Hepatocyte (in vitro differentiated cells): ENCODE results near the gene PDGFA. TPM values are rescaled to one million over a fixed set of nuclear protein-coding genes. Genes with fewer than 3 reads are reported as not detected.

ENCODE experiments used
- DNase-seq: peaks from one replicate; pipeline ENCODE4 v3.0.0-alpha.2; 2016; ENCODE audit warnings: low spot score
- H2AFZ ChIP-seq: fragments of 200-600 bp; sonication (generic); 2 replicates; pipeline ENCODE4 v1.6.0; 2016; ENCODE audit warnings: antibody characterized with exemption, mild to moderate bottlenecking
- H3K27ac ChIP-seq: fragments of 200-600 bp; sonication (generic); 2 replicates; pipeline ENCODE4 v1.5.1; 2016; ENCODE audit warnings: mild to moderate bottlenecking
- H3K27me3 ChIP-seq: fragments of 200-600 bp; sonication (generic); 2 replicates; pipeline ENCODE4 v1.6.1; 2016
- H3K36me3 ChIP-seq: fragments of 200-600 bp; sonication (generic); replicated peaks from 2 replicates; pipeline ENCODE4 v1.5.1; 2016; ENCODE audit warnings: low read depth; ENCODE audit not compliant: insufficient read depth
- H3K4me1 ChIP-seq: fragments of 200-600 bp; sonication (generic); 2 replicates; pipeline ENCODE4 v1.5.1; 2016; ENCODE audit warnings: mild to moderate bottlenecking, moderate library complexity; ENCODE audit not compliant: insufficient read depth
- H3K4me2 ChIP-seq: fragments of 200-600 bp; sonication (generic); 2 replicates; pipeline ENCODE4 v1.6.0; 2016
- H3K4me3 ChIP-seq: fragments of 200-600 bp; sonication (generic); 2 replicates; pipeline ENCODE4 v1.5.1; 2016; ENCODE audit warnings: mild to moderate bottlenecking
- H3K79me2 ChIP-seq: fragments of 200-600 bp; sonication (generic); 2 replicates; pipeline ENCODE4 v1.6.0; 2017; ENCODE audit warnings: mild to moderate bottlenecking
- H3K9me2 ChIP-seq: fragments of 200-600 bp; sonication (generic); replicated peaks from 2 replicates; pipeline ENCODE4 v1.6.0; 2017; ENCODE audit warnings: mild to moderate bottlenecking; ENCODE audit not compliant: insufficient read depth
- H3K9me3 ChIP-seq: fragments of 200-600 bp; sonication (generic); 2 replicates; pipeline ENCODE4 v1.5.1; 2016; ENCODE audit warnings: low read depth, mild to moderate bottlenecking
- H4K20me1 ChIP-seq: fragments of 200-600 bp; sonication (generic); 2 replicates; pipeline ENCODE4 v1.6.0; 2016; ENCODE audit warnings: mild to moderate bottlenecking; ENCODE audit not compliant: insufficient read depth, poor library complexity, severe bottlenecking
- CTCF ChIP-seq: fragments of 200-600 bp; sonication (generic); IDR thresholded peaks from 2 replicates; pipeline ENCODE4 v1.5.1; 2016; ENCODE audit warnings: antibody characterized with exemption, mild to moderate bottlenecking; ENCODE audit not compliant: poor library complexity
- EZH2 ChIP-seq: fragments of 200-600 bp; sonication (generic); IDR thresholded peaks from 2 replicates; pipeline ENCODE4 v1.6.1; 2016; ENCODE audit warnings: antibody characterized with exemption, mild to moderate bottlenecking, borderline replicate concordance
- EZH2phosphoT487 ChIP-seq: fragments of 200-600 bp; sonication (generic); IDR thresholded peaks from one replicate; pipeline ENCODE4 v1.6.1; 2018; ENCODE audit warnings: antibody characterized with exemption, mild to moderate bottlenecking, low read depth, moderate library complexity; ENCODE audit not compliant: unreplicated experiment, severe bottlenecking
- WGBS: methylation state at CpG from one replicate; pipeline ENCODE4 v1.1.6; 2016; ENCODE audit warnings: low lambda C conversion rate; ENCODE audit errors: missing lambda C conversion rate; 5-methylcytosine and 5-hydroxymethylcytosine counted together
- polyA plus RNA-seq: library from polyadenylated mRNA; unstranded; fragments of >200 nt; fragmentation: Nextera tagmentation; extraction: Ambion mirVana; gene quantifications from 2 replicates; pipeline ENCODE4 v1.2.1, GENCODE V29; 2016
- total RNA-seq: library from RNA; depleted of rRNA; stranded (reverse); fragments of >200 nt; gene quantifications from 2 replicates; pipeline ENCODE4 v1.2.3, GENCODE V29; 2014

PDGFA gene
- total and polyA plus RNA-seq, 2 experiments from 2014 or later = 30.7 to 63.1 TPM

GRCh38 chr7:562789-563628 is 43.4 kb upstream of the PDGFA start:
- Histone ChIP-seq H3K9me3 (no peaks in the 10 kb centered on the region), H3K79me2 (no peaks in the 10 kb centered on the region), H3K27me3 (no peaks in the 10 kb centered on the region), H3K9me2 (no peaks in the 10 kb centered on the region), H2AFZ (no peak overlapping the region), H3K36me3 (no peaks in the 10 kb centered on the region), H3K4me1 (no peaks in the 10 kb centered on the region), H4K20me1 (no peaks in the 10 kb centered on the region), H3K4me2 (no peak overlapping the region), H3K27ac (no peak overlapping the region), H3K4me3 (no peak overlapping the region)
- TF ChIP-seq EZH2 = no peak
- TF ChIP-seq EZH2phosphoT487 = no peak
- TF ChIP-seq CTCF = no peak
- DNase-seq = no peak
- 96% methylated on average over 17 of the region's 17 CpGs for WGBS

- WGBS = 82% methylated on average over 7 of the region's 7 CpGs
These were observed 42.7 kb upstream of the PDGFA start for GRCh38 chr7:562374-562675.

GRCh38 chr7:561631-562373 is 42.2 kb upstream of the PDGFA start:
- no peak overlapping the region for H3K4me3 ChIP-seq
- 94% methylated on average over 41 of the region's 44 CpGs for WGBS
- DNase-seq = no peak

More at GRCh38 chr7:562374-562675, 42.7 kb upstream of the PDGFA start:
- H3K9me3 ChIP-seq = no peaks in the 10 kb centered on the region
- H4K20me1 ChIP-seq = no peaks in the 10 kb centered on the region
- no peak overlapping the region for H3K27ac ChIP-seq
- TF ChIP-seq EZH2 (no peak), CTCF (no peak), EZH2phosphoT487 (no peak)
- no peaks in the 10 kb centered on the region for H3K27me3 ChIP-seq
- H3K36me3 ChIP-seq = no peaks in the 10 kb centered on the region
- no peaks in the 10 kb centered on the region for H3K79me2 ChIP-seq
- H3K4me1 ChIP-seq = no peaks in the 10 kb centered on the region
- DNase-seq = no peak
- H2AFZ ChIP-seq = no peak overlapping the region
- H3K4me3 ChIP-seq = no peak overlapping the region
- no peak overlapping the region for H3K4me2 ChIP-seq
- H3K9me2 ChIP-seq = no peaks in the 10 kb centered on the region

More at GRCh38 chr7:561631-562373, 42.2 kb upstream of the PDGFA start:
- Histone ChIP-seq H2AFZ (no peak overlapping the region), H3K4me1 (no peaks in the 10 kb centered on the region), H3K9me2 (no peaks in the 10 kb centered on the region), H3K36me3 (no peaks in the 10 kb centered on the region), H4K20me1 (no peaks in the 10 kb centered on the region), H3K4me2 (no peak overlapping the region), H3K79me2 (no peaks in the 10 kb centered on the region), H3K27me3 (no peaks in the 10 kb centered on the region), H3K27ac (no peak overlapping the region), H3K9me3 (no peaks in the 10 kb centered on the region)
- no peak for TF ChIP-seq CTCF
- no peak for TF ChIP-seq EZH2phosphoT487
- no peak for TF ChIP-seq EZH2
